NCI-H128 (cell line): Measurements from ENCODE around the gene BPNT1.

Experiments used
- DNase-seq: peaks from one replicate; lab custom pipeline; 2025; ENCODE audit not compliant: unreplicated experiment; lab: John Stamatoyannopoulos, UW

The BPNT1 gene

DNA sequence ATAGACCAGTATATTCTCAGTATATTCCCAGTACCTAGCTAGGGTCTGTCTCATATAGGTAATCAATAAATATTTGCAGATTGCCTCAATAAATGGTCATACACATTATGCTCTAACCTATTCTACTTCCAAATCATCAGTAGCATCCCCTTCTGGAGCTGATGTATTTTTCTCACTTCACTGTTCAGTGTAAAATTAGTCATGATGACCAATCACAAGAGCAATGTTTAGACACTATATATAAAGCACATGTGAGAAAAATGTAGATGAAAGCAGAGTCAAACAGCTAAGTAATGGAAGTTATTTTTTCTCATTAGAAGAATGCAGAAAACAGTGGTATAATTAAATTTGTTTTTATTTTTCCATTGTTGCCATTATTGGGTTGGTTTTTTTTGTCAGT, 78.0 kb downstream of the BPNT1 start:
- DNase-seq, result no peak
